GM21825 (cell line): Measurements from ENCODE around the gene SPRY2.
A peak's percentile ranks its signal among the peaks of the same experiment; 100 is the strongest.
"Not testable (repeated sequence)": the region's sequence is repeated elsewhere in the genome, so short reads cannot be mapped to it uniquely, and the experiment has no call there.

Source experiments
- ATAC-seq: cut with Tn5 transposase; IDR thresholded peaks from one replicate; pipeline ENCODE4 v1.9.1; 2021; ENCODE audit warnings: mild to moderate bottlenecking, moderate library complexity; ENCODE audit not compliant: unreplicated experiment

Gene SPRY2

GRCh38 chr13:80355496-80356094 lies 14.7 kb upstream of the SPRY2 start:
- not testable (repeated sequence) for ATAC-seq

- ATAC-seq = no peak
These were observed 7.8 kb upstream of the SPRY2 start for GRCh38 chr13:80348750-80349149.

GRCh38 chr13:80348314-80348713 lies 7.4 kb upstream of the SPRY2 start:
- no peak for ATAC-seq

- ATAC-seq = no peak
These were observed 5.0 kb upstream of the SPRY2 start for GRCh38 chr13:80345771-80346510.

- ATAC-seq = not testable (repeated sequence)
These were observed 3.1 kb upstream of the SPRY2 start for GRCh38 chr13:80344032-80344431.

- peak; percentile 57 for ATAC-seq
These were observed 1.8 kb upstream of the SPRY2 start for GRCh38 chr13:80342471-80343371.

GRCh38 chr13:80341756-80342370 lies 937 bp upstream of the SPRY2 start:
- no peak for ATAC-seq

- ATAC-seq = peak; percentile 1
These were observed 250 bp downstream of the SPRY2 start for GRCh38 chr13:80340651-80341100.

GRCh38 chr13:80339912-80340650 lies 845 bp downstream of the SPRY2 start:
- peak; percentile 26 for ATAC-seq

- ATAC-seq = no peak
These were observed 1.4 kb downstream of the SPRY2 start for GRCh38 chr13:80339563-80339911.

GRCh38 chr13:80338781-80339562 lies 2.0 kb downstream of the SPRY2 start:
- no peak for ATAC-seq

- ATAC-seq = no peak
These were observed 3.4 kb downstream of the SPRY2 start for GRCh38 chr13:80337288-80338081.

GRCh38 chr13:80336776-80337287 lies 4.1 kb downstream of the SPRY2 start:
- no peak for ATAC-seq

GRCh38 chr13:80336370-80336769 lies 4.6 kb downstream of the SPRY2 start:
- ATAC-seq = no peak

GRCh38 chr13:80334597-80335260 lies 6.2 kb downstream of the SPRY2 start:
- no peak for ATAC-seq

- ATAC-seq = no peak
These were observed 8.9 kb downstream of the SPRY2 start for GRCh38 chr13:80331984-80332383.

- ATAC-seq = no peak
These were observed 11.7 kb downstream of the SPRY2 start for GRCh38 chr13:80329250-80329649.

GRCh38 chr13:80319004-80319403 lies 21.9 kb downstream of the SPRY2 start:
- no peak for ATAC-seq
